ENCODE results near the gene GRK5. TPM values are rescaled to one million over a fixed set of nuclear protein-coding genes. Genes with fewer than 3 reads are reported as not detected.
A peak's percentile ranks its signal among the peaks of the same experiment; 100 is the strongest.

GRK5 gene
- total RNA-seq, 2 experiments from 2014 or later, result 21.2 to 24.8 TPM

DNA sequence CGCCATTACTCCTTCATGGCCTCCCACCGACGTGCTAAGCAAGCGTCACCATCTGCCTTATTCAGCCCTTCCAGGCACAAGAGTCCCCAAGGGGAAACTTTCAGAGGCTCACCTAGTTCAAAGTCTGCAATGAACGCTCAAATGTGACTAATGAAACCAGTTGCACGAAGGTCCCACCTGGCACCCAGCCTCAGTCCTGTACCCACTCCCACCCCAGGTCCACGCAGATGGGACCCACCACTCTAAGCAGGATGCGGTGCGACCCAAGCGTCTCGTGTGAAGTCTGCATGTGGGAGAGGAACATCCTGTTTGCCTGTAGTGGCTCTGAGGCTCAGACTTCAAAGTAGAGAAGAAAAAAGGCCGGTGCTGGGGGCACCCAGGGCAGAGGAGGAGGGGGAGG lies 294.8 kb downstream of the GRK5 start:
- Mint-ChIP-seq H3K4me1 (peaks cover 96% of the 10 kb centered on the region), H3K9me3 (ENCODE audit: low read depth) (no peaks in the 10 kb centered on the region), H3K27me3 (no peaks in the 10 kb centered on the region), H3K4me3 (peak overlapping the region; percentile 56), H3K36me3 (ENCODE audit: low read depth) (peaks cover 75% of the 10 kb centered on the region), H3K27ac (peak overlapping the region; percentile 98)
- ChIA-PET POLR2A (no interaction called here), CTCF (interaction anchor here (0.6 kb wide), 1 partner anchor 104 kb away, joined by 3 read pairs; no protein-coding TSS in a partner anchor)
- peak; percentile 87 for DNase-seq
- ATAC-seq, result peak; percentile 78
- intact Hi-C loops (cut with DNase I, micrococcal nuclease), result loop anchor here (1.0 to 5.0 kb wide), 7 partner anchors 14 to 295 kb away; partner anchors contain the start of genes GRK5 (in 1 of the 2) and RGS10 (in 1 of the 2)

DNA sequence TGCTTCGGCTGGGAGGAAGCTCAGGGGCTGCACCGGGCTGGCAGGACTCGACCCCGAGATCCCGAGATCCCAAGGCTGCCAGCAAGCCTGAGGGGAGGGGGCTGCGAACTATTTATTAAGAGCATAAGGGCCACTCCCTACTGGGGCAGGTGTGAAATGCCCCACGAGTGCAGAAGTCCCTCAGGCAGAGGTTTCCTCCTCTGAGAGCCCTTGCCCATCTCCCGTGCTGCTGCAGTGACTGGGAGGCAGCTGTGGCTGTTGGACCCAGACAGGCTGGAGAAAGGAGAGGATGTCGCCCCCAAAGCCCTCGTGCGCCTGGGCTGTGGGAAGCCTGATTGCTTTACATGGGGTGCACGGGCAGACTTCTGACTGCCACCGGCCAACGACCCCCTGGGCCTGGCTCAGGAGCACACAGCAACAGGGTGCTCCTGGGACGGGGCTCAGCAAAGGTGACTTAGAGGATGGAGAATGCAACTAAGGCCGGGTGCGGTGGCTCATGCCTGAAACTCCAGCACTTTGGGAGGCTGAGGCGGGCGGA lies 295.3 kb downstream of the GRK5 start:
- POLR2A ChIA-PET, result interaction anchor here (1.0 kb wide), 1 partner anchor 358 kb away, joined by 6 read pairs; no protein-coding TSS in a partner anchor

DNA sequence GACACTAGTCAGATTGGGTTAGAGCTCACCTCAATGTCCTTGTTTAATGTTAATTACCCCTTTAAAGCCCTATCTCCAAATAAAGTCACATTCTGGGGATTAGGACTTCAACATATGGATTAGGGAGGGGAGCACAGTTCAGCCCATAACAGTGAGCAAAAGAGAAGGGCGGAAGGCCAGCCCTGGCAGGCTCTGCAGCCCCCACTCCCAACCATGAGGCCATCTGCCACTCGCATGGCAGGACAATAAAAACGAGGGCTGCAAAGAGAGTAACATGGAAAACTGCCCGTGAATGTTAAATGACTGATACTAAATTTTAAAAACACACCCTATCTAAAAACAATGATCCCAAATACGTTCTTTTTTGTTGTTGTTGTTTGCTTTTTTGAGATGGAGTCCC lies 296.4 kb downstream of the GRK5 start:
- DNase-seq, result no peak
- peaks cover 91% of the 10 kb centered on the region for H3K4me1 Mint-ChIP-seq
- ChIA-PET POLR2A (interaction anchor here (1.0 kb wide), 1 partner anchor 359 kb away, joined by 6 read pairs; no protein-coding TSS in a partner anchor), CTCF (interaction anchor here (0.6 kb wide), 1 partner anchor 14 kb away, joined by 3 read pairs; no protein-coding TSS in a partner anchor)
- H3K27me3 Mint-ChIP-seq, result no peaks in the 10 kb centered on the region
- peak overlapping the region; percentile 75 for H3K27ac Mint-ChIP-seq
- no peak for ATAC-seq
- H3K36me3 Mint-ChIP-seq (ENCODE audit: low read depth), result peaks cover 70% of the 10 kb centered on the region
- no peaks in the 10 kb centered on the region for H3K9me3 Mint-ChIP-seq (ENCODE audit: low read depth)
- intact Hi-C loops (cut with DNase I, micrococcal nuclease), result loop anchor here in 1 of 2 experiments (2.0 to 5.0 kb wide), 3 partner anchors 149 to 297 kb away; partner anchors contain the start of gene GRK5
- no peak overlapping the region for H3K4me3 Mint-ChIP-seq

More for the DNA sequence above, 295.3 kb downstream of the GRK5 start:
- Mint-ChIP-seq H3K4me1 (peaks cover 96% of the 10 kb centered on the region), H3K27me3 (no peaks in the 10 kb centered on the region), H3K27ac (peak overlapping the region; percentile 98), H3K36me3 (ENCODE audit: low read depth) (peaks cover 73% of the 10 kb centered on the region), H3K4me3 (peak overlapping the region; percentile 56), H3K9me3 (ENCODE audit: low read depth) (no peaks in the 10 kb centered on the region)
- ATAC-seq, result peak; percentile 5
- CTCF ChIA-PET, result no interaction called here
- no peak for DNase-seq
- intact Hi-C loops (cut with DNase I, micrococcal nuclease), result loop anchor here (1.0 to 5.0 kb wide), 7 partner anchors 14 to 295 kb away; partner anchors contain the start of genes GRK5 (in 1 of the 2) and RGS10 (in 1 of the 2)

DNA sequence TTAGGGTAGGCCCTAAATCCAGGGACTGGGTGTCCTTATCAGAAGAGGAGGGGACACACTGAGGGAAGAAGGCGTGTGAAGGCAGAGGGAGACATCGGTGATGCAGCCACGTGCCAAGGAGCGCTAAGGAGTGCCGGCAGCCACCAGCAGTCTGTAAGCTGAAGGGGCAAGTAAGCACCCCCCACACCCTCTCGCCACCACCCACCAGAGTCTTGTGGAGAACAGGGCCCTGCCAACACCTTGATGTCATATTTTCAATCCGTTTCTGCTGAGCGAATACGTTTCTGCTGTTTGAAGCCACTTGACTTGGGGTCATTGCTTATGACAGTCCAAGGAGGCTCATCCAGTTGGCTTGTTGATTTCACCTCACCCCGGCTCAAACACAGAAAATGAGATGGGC lies 297.3 kb downstream of the GRK5 start:
- H3K27ac Mint-ChIP-seq, result peak overlapping the region; percentile 17
- intact Hi-C loops (cut with DNase I, micrococcal nuclease), result loop anchor here in 1 of 2 experiments (5.0 kb wide), 2 partner anchors 198 to 297 kb away; partner anchors contain the start of gene GRK5
- H3K36me3 Mint-ChIP-seq (ENCODE audit: low read depth), result peaks cover 64% of the 10 kb centered on the region
- DNase-seq, result no peak
- no peak overlapping the region for H3K4me3 Mint-ChIP-seq
- POLR2A ChIA-PET, result interaction anchor here (0.6 kb wide), 2 partner anchors 12 to 13 kb away, joined by 4 read pairs; no protein-coding TSS in a partner anchor
- no peak for ATAC-seq
- peaks cover 83% of the 10 kb centered on the region for H3K4me1 Mint-ChIP-seq
- CTCF ChIA-PET, result interaction anchor here (1.1 kb wide), 1 partner anchor 11 kb away, joined by 5 read pairs; no protein-coding TSS in a partner anchor
- H3K9me3 Mint-ChIP-seq (ENCODE audit: low read depth), result no peaks in the 10 kb centered on the region
- H3K27me3 Mint-ChIP-seq, result no peaks in the 10 kb centered on the region

DNA sequence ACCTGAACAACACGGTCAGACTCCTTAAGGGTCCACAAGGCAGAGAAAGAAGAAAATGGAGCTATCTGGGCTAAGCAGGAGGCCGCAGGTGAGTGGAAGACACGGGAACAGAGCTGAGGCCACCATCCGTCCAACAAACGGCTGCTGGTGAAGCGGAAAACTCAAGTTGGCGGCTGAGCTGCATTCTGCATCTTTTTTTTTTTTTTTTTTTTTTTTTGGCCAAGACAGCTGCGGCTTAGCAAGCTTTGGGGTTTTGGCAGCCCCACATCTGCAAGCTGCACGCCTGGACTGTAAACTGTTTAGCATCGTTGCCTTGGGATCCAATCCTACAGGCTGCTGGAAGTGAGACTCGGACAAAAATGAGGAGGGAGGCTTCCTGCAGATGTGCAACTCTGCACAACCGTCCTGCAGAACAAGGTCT lies 297.8 kb downstream of the GRK5 start:
- no peak for ATAC-seq
- Mint-ChIP-seq H3K36me3 (ENCODE audit: low read depth) (peaks cover 63% of the 10 kb centered on the region), H3K9me3 (ENCODE audit: low read depth) (no peaks in the 10 kb centered on the region), H3K4me1 (peaks cover 80% of the 10 kb centered on the region), H3K27ac (peak overlapping the region; percentile 67), H3K4me3 (no peak overlapping the region), H3K27me3 (no peaks in the 10 kb centered on the region)
- POLR2A ChIA-PET, result interaction anchor here (0.6 kb wide), 2 partner anchors 11 to 13 kb away, joined by 4 read pairs; no protein-coding TSS in a partner anchor
- peak; percentile 25 for DNase-seq
- intact Hi-C loops (cut with DNase I, micrococcal nuclease), result no loop called here
- CTCF ChIA-PET, result interaction anchor here (1.1 kb wide), 1 partner anchor 11 kb away, joined by 5 read pairs; no protein-coding TSS in a partner anchor

Small RNA genes lying within 50 kb of the gene (microRNA-seq; reads per million reads assigned to microRNA genes)
- not detected for gene MIR4681 (ENCODE audit: borderline replicate concordance)

Other genes starting within 250 kb of the GRK5 start
- under 1 TPM; 0.04 to 0.09 TPM for gene NANOS1, start 177.9 kb upstream of the GRK5 start, total RNA-seq
- 100 to 1,000 TPM; 132 to 150 TPM for gene EIF3A, start 126.8 kb upstream of the GRK5 start, total RNA-seq
- 10 to 100 TPM; 20.5 to 21.9 TPM for gene DENND10, start 103.5 kb upstream of the GRK5 start, total RNA-seq
- 10 to 100 TPM; 38.7 to 44.7 TPM for gene SFXN4, start 41.9 kb upstream of the GRK5 start, total RNA-seq
- gene PRDX3, start 28.8 kb upstream of the GRK5 start, total RNA-seq, result 100 to 1,000 TPM; 160 to 217 TPM

All from activated CD4-positive, alpha-beta T cell treated with anti-CD3 and anti-CD28 coated beads for 36 hours (primary cell).